Breast epithelium (tissue), 3 donors: ENCODE data around the gene GPSM1.

Source experiments
- POLR2A ChIP-seq: fragments of 450-650 bp; IDR thresholded peaks from one replicate; pipeline ENCODE4 v1.6.1; 2016; ENCODE audit warnings: antibody characterized with exemption, mild to moderate bottlenecking, moderate library complexity
- TF ChIP-seq, protein P1 (sequence below), 3 donors: fragments of 450-650 bp; IDR thresholded peaks; one replicate each; pipeline ENCODE4 v1.5.1; 2016 to 2017; ENCODE audit warnings: antibody characterized with exemption in 3 of 3, mild to moderate bottlenecking in 3 of 3, moderate library complexity in 3 of 3

DNA sequence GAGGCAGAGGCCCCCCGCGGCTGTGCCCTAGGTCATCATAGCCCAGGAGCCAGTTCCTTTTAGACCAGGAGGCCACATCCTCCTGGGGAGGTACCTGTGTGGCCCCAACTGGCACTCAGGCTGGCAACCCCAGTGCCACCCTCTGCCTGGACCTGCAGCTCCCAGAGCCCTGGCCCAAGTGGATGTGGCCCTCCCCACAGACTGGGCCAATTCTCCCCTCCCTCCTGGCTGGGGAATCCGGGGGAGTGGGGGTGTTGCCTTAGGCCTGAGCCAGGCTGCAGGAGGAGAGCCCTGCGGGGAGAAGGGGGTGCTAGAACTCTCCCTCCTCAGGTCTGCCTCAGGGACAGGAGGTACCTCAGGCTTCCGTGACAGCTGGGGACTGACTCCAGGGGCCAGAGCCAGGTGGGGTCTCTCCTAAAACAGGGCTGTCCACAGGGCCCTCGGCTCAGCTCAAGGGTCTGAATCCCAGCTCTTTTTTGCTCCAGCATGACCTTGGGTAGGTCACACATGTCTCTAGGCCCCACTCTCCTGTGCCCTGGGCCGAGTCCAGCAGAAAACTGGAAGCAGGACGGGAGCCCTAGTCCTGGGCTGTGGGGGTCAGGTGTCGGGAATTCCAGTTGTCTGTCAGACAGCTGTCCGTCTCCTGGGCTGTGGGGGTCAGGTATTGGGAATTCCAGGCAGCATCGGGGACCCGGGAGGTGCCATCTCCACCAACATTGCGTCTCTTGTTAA is 26.6 kb downstream of the GPSM1 start:
- TF ChIP-seq, protein P1, sequence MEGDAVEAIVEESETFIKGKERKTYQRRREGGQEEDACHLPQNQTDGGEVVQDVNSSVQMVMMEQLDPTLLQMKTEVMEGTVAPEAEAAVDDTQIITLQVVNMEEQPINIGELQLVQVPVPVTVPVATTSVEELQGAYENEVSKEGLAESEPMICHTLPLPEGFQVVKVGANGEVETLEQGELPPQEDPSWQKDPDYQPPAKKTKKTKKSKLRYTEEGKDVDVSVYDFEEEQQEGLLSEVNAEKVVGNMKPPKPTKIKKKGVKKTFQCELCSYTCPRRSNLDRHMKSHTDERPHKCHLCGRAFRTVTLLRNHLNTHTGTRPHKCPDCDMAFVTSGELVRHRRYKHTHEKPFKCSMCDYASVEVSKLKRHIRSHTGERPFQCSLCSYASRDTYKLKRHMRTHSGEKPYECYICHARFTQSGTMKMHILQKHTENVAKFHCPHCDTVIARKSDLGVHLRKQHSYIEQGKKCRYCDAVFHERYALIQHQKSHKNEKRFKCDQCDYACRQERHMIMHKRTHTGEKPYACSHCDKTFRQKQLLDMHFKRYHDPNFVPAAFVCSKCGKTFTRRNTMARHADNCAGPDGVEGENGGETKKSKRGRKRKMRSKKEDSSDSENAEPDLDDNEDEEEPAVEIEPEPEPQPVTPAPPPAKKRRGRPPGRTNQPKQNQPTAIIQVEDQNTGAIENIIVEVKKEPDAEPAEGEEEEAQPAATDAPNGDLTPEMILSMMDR (IDR thresholded peaks at IDR 0.05) = no peak
- TF ChIP-seq POLR2A = no peak
